IPS-18a (cell line): ENCODE results near the gene CELF6.

Experiments
- H3K27ac ChIP-seq: one replicate; pipeline ENCODE4 v1.5.1; 2013; ENCODE audit warnings: low read length
- H3K27me3 ChIP-seq: one replicate; pipeline ENCODE4 v1.6.1; 2013; ENCODE audit warnings: mild to moderate bottlenecking, low read length; ENCODE audit not compliant: control insufficient read depth, insufficient read depth
- H3K36me3 ChIP-seq: one replicate; pipeline ENCODE4 v1.6.1; 2013; ENCODE audit warnings: low read depth, low read length; ENCODE audit not compliant: control insufficient read depth
- H3K4me1 ChIP-seq: one replicate; pipeline ENCODE4 v1.6.1; 2013; ENCODE audit warnings: low read depth, low read length; ENCODE audit not compliant: control insufficient read depth
- H3K4me3 ChIP-seq: one replicate; pipeline ENCODE4 v1.5.1; 2013; ENCODE audit warnings: low read length
- H3K9ac ChIP-seq: one replicate; pipeline ENCODE4 v1.6.1; 2013; ENCODE audit warnings: mild to moderate bottlenecking, low read length, moderate library complexity
- H3K9me3 ChIP-seq: one replicate; pipeline ENCODE4 v1.6.1; 2013; ENCODE audit warnings: low read depth, low read length; ENCODE audit not compliant: control insufficient read depth

The CELF6 gene

GRCh38 chr15:72236381-72237003, 83.5 kb downstream of the CELF6 start:
- H3K9ac ChIP-seq, result no peak overlapping the region
- H3K4me3 ChIP-seq, result no peak overlapping the region
- no peak overlapping the region for H3K27ac ChIP-seq

GRCh38 chr15:72235298-72235697, 84.7 kb downstream of the CELF6 start:
- Histone ChIP-seq H3K27me3 (peaks cover 82% of the 10 kb centered on the region), H3K4me1 (peaks cover 12% of the 10 kb centered on the region), H3K36me3 (no peaks in the 10 kb centered on the region), H3K4me3 (no peak overlapping the region), H3K9me3 (no peaks in the 10 kb centered on the region), H3K27ac (no peak overlapping the region), H3K9ac (no peak overlapping the region)

More at GRCh38 chr15:72236381-72237003, 83.5 kb downstream of the CELF6 start:
- peaks cover 12% of the 10 kb centered on the region for H3K4me1 ChIP-seq
- peaks cover 94% of the 10 kb centered on the region for H3K27me3 ChIP-seq
- peaks cover 11% of the 10 kb centered on the region for H3K36me3 ChIP-seq
- no peaks in the 10 kb centered on the region for H3K9me3 ChIP-seq
